ENCODE data around the gene KAT7.
A peak's percentile ranks its signal among the peaks of the same experiment; 100 is the strongest.

Gene KAT7

GRCh38 chr17:49842846-49843245 is 54.4 kb downstream of the KAT7 start:
- no peak for DNase-seq (ENCODE audit: low read depth in 2 of 2)

DNA sequence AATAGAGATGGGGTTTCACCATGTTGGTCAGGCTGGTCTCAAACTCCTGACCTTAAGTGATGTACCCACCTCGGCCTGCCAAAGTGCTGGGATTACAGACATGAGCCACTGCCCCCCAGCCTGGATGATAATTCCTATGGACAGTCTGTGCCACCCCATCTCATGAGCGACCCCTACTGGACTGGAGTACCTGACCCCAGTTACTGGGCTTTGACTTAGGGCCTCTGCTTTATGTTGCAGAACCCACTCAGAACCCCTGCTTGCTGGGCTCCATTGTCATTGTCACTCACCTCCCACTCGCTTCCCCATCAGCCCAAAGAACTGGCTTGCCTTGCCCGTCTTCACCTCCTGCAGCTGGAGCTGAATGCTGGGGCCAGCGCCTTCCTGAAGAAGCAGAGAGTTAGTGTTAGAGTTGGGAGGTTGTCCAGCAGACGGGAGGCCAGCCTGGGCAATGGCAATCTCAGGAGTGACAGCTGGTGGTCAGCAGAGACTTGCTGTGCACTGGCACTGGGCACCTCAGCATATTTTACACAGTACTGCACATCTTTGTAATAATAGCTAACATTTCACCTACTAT is 55.4 kb downstream of the KAT7 start:
- no peak for DNase-seq (ENCODE audit: low read depth in 2 of 2)

GRCh38 chr17:49845321-49845720 is 56.8 kb downstream of the KAT7 start:
- no peak for DNase-seq (ENCODE audit: low read depth in 2 of 2)

DNA sequence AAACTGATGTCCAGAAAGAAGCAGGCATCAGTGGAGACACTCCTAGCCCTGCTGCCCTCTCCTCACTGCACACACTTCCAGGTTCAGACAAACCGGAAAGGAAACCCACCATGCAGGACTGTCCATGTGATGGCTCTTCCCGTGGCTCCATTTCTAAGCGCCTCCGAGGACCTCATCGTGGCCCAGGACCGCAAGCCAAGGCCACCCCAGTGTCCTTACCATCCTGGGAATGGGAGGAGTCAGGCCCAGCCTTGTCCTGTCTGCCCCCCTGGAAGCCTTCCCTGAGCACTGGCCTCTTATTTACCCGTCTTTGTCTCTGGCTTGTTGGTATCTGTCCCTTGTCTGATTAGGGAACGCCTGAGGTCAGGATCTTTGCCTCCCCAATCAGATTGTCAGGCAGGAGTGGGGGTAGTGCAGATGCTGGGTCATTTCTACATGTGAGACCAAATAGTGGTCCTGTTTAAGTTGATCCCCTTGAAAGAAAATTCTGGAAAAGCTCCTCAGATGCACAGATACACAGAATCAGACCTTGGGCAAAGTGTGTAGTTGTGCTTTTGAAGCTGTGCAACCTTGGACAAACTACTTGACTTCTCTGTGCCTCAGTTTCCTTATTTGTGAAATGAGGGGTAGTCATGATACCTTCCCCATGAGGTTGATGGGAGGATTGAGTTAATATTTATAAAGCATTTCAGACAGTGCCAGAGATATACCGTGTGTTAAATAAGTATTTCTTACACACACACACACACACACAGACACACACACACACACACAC is 58.6 kb downstream of the KAT7 start:
- no peak for DNase-seq (ENCODE audit: low read depth in 2 of 2)

GRCh38 chr17:49848019-49848473 is 59.6 kb downstream of the KAT7 start, which contains the start of gene TAC4:
TSS of gene TAC4 (minus strand) at chr17:49848069. CDS start at chr17:49848017, 52 bp downstream.
- DNase-seq (ENCODE audit: low read depth in 2 of 2) = no peak

DNA sequence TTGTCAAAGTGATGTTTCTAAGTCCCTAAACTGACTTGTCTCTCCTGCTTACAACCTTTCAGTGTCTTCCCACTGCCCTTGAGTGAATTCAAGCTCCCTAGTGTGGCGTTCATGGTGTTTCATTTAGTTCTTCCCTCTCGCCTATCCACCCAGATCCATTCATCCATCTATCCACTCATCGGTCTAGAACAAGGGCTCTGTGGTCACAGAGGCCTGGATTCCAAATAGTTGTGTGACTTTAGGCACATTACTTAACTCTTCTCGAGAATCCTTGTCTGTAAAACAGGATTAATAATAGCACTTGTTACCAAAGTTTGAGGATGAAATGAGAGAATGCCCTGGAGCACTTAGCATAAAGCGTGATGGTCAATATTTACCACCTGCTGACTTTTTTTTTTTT is 60.3 kb downstream of the KAT7 start:
- no peak for DNase-seq (ENCODE audit: low read depth in 2 of 2)

GRCh38 chr17:49850218-49850610 is 61.7 kb downstream of the KAT7 start:
- DNase-seq (ENCODE audit: low read depth in 2 of 2) = no peak

DNA sequence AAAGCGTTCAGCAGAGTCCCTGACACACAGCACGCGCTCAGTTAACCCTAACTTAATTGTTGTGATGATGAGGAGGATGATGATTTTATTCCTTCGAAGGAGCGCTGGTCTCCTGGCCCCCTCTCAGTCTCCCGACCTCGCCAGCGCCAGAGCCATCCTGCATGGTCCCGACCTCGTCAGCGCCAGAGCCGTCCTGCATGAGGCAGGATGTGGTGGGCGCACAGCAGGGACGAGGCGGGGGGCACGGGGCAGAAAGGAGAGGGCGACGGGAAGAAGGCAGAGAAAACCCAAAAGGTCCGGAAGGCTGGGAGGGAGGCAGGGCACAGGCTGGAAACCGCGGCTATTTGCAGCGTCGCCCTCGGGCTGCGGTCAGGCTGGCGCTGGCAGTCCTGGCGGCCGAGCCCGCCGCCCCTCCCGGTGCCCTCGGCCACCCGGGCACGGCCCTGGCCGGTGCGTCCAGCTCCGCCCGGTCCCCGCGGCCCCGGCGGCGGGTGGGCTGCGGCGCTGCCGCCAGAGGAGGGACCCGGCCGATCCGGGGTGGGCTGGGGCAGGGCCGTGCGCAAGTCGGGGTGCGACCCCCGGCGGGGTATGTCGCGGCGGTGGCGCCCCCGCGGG is 62.4 kb downstream of the KAT7 start:
- DNase-seq (ENCODE audit: low read depth in 2 of 2) = no peak

DNA sequence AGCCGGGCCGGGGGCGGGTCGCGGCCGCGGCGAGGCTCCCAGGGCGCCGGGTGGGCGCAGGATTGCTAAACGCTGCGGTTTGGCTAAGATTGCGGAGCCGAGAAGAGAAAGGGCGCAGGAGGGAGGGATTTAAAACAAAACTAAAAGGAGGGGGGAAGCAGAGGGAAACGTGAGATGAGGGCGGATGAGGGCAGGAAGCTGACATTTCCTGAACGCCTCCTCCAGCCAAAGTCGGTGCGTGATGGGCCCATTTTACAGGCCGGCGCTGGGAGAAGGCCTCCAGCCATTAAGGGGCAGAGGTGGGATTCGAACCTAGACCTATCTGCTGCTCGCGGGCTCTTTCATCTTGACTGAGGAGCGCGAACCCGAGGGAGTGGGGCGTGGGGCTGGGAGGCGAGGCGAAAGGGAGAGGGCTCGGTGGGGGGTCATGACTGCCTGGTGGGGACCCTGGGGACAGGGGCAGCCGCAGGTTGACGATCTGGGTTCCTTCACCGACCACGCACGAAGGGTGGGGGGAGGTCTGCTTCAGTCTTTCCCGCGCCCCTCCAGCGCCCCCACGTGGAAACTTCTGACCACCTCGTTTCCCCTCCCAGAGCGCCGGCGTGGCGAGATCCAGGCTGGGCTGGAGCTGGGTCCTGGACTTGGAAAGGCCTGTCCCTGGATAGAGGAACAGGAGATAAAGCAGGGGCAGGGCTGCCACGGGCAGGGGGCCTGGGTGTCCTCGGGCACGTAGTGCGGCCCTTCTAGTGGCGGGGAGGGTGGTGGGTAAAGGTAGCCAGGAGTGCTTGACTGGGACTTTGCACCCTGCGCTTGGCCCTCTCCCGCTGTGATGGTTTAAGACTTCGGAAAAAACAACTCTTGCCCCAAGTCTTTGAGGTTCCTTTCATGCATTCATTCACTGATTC is 63.2 kb downstream of the KAT7 start:
- DNase-seq (ENCODE audit: low read depth in 2 of 2) = peak; percentile 62 to 68

DNA sequence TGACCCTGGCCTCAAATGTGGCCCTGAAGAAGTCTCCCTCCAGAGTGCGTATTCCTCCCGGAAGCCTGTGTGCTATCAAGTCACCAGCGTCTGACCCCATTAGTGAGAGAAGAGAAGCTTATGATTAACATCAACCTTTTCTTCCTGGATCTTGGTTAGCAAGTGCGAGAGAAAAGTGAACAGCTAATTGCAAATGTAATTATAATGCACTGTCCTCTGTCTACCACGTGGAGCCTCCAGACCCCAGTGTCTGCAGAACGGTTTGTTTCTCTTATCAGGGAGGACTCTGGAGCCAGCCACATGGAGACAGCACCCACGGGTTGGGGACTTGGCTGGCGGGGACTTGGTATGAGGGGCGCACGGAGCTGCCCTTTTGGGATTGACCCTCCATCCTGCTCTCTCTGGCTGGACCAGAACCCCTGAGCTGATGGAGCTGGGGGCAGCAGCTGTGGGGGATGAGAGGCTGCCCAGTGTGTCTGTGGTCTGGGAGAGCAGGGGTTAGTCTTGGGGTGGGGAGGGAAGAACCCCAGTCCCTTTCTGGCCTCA is 65.1 kb downstream of the KAT7 start:
- DNase-seq (ENCODE audit: low read depth in 2 of 2) = no peak

GRCh38 chr17:49854126-49854525 is 65.6 kb downstream of the KAT7 start:
- DNase-seq (ENCODE audit: low read depth in 2 of 2) = no peak

- DNase-seq (ENCODE audit: low read depth in 2 of 2) = no peak
Measured at GRCh38 chr17:49858796-49859195, 70.3 kb downstream of the KAT7 start.

- no peak for DNase-seq (ENCODE audit: low read depth in 2 of 2)
Measured at GRCh38 chr17:49859991-49860953, 71.8 kb downstream of the KAT7 start.

DNA sequence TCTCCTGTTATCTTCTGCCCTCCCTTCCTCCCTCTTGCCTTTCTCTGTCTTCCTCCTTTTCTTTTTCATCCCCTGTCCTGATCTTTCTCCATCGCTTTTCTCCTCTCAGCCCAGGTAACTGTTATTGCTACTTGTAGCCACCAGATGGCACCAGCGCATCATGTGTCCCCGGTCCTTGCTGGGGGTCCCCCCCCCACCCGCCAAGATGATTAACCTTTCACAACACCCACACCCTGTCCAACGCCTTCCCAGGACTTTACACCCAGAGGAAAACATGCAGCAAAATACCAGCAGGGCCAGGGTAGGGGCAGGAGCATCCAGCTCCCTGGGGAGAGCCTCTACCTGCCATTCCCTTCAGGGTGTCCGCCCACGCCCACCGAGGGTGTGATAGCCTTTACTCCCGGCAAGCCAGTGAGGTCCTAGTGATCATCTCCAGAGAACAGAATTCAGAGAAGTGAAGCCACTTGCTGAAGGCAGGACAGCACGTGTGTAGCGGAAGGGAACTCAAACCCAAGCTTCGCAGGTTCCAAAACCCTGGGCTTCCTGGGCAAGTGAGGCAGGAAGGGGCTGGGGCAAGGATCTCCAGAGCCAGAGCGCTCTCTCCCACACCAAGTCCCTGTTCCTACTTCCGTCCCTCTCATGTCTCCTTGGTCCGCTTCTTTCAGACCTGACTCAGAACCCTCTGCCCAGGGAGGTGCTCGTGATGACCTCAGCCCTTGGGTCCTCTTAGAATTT is 72.8 kb downstream of the KAT7 start:
- DNase-seq (ENCODE audit: low read depth in 2 of 2) = peak; percentile 50 to 53

DNA sequence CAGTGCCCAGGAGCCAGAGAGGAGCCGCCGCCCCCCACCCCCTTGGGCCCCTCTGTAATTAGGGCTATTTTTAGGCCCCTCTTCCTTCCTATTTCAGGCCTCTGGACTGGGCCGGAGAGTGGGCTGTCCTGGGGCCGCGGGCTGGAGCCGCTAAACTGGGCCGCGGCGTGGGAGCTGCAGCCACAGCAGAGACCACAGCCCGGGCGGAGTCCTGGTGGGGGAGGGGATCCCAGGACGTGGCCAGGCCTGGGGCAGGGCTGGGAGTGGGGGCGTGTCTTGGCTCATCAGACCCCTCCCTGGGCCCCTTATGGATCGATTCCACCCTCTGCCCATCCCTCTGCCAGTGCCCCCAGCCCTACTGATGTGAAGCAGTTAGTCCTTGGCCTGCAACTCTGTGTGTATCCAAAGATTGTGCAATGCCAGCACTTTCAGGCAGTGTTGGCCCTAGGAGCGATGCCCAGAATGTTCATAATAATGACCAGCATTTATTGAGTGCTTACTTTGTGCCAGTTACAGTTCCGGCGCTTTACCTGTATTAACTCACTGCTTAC is 74.4 kb downstream of the KAT7 start:
- DNase-seq (ENCODE audit: low read depth in 2 of 2) = no peak

GRCh38 chr17:49866019-49866380 is 77.5 kb downstream of the KAT7 start:
- no peak for DNase-seq (ENCODE audit: low read depth in 2 of 2)

- no peak for DNase-seq (ENCODE audit: low read depth in 2 of 2)
Measured at GRCh38 chr17:49866882-49867413, 78.5 kb downstream of the KAT7 start.

GRCh38 chr17:49869038-49869374 is 80.5 kb downstream of the KAT7 start:
- DNase-seq (ENCODE audit: low read depth in 2 of 2) = no peak

- no peak for DNase-seq (ENCODE audit: low read depth in 2 of 2)
Measured at GRCh38 chr17:49870298-49870697, 81.8 kb downstream of the KAT7 start.

Measured in stimulated activated CD4-positive, alpha-beta T cell treated with anti-CD3 and anti-CD28 coated beads, Interleukin-1b, Interleukin-23, amount 100 ng/mL, for 4 hours (primary cell).